Measurements from ENCODE around the gene ANXA6. TPM values are rescaled to one million over a fixed set of nuclear protein-coding genes. Genes with fewer than 3 reads are reported as not detected.
A peak's percentile ranks its signal among the peaks of the same experiment; 100 is the strongest.

ANXA6 gene
- total and polyA plus RNA-seq, 8 donors: 37.0 to 70.8 (median 48.7) TPM

DNA sequence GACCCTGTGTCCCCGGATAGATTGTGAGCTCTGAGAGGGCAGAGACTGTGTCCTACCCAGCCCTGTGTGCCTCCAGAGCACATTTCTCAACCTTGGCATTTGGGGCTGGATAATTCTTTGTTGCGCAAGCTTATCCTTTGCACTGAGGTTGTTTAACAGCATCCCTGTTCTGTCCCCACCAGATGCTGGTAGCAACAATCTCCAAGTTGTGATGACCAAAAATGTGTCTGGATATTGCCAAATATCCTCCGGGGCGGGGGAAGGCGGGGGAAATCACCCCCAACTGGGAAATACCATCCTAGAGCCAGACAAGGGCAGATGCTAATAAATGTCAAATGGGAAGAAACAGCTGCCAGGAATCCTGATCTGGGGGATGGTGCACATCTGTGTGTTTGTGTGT lies 52.8 kb downstream of the ANXA6 start:
- DNase-seq (peak in 1 of 6 donors; percentile 29), FAIRE-seq (no peak), ATAC-seq (no peak)
- TF ChIP-seq, protein P1, sequence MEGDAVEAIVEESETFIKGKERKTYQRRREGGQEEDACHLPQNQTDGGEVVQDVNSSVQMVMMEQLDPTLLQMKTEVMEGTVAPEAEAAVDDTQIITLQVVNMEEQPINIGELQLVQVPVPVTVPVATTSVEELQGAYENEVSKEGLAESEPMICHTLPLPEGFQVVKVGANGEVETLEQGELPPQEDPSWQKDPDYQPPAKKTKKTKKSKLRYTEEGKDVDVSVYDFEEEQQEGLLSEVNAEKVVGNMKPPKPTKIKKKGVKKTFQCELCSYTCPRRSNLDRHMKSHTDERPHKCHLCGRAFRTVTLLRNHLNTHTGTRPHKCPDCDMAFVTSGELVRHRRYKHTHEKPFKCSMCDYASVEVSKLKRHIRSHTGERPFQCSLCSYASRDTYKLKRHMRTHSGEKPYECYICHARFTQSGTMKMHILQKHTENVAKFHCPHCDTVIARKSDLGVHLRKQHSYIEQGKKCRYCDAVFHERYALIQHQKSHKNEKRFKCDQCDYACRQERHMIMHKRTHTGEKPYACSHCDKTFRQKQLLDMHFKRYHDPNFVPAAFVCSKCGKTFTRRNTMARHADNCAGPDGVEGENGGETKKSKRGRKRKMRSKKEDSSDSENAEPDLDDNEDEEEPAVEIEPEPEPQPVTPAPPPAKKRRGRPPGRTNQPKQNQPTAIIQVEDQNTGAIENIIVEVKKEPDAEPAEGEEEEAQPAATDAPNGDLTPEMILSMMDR (IDR thresholded peaks at IDR 0.05): no peak
- Histone ChIP-seq H3K27ac (no peak overlapping the region), H3K36me3 (no peaks in the 10 kb centered on the region), H3K9me3 (no peaks in the 10 kb centered on the region), H3K4me1 (peaks cover 50 to 64% (median 60%) of the 10 kb centered on the region in 3 donors), H3K27me3 (no peaks in the 10 kb centered on the region), H3K4me3 (no peak overlapping the region)
- intact Hi-C loops (cut with DNase I): no loop called here
- WGBS, 2 donors: 75% methylated on average over 5 of the region's 5 CpGs

DNA sequence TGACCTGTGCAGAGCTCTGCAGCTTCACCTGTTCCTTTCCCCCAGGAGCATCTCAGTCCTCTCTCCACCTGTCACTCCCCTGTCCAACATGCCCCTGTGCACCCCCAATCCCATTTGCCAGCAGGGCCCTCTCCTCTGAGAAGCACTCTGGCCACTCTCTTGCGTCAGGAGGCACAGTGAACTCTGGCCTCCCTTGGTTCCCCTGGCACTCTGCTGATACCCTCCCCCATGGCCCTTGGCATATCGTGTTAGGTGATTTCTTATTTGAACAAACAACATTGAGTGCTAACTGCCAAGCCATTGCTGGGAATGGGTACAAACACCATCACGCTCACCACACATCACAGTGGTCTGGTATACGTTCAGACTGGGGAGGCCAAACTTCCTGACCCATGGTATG lies 55.8 kb downstream of the ANXA6 start:
- DNase-seq (peak in 4 of 6 donors; percentile 75 to 89 (median 81)), ATAC-seq (peak; percentile 81 to 87 (median 84)), FAIRE-seq (no peak)
- intact Hi-C loops (cut with DNase I): no loop called here
- no peak overlapping the region for H3K4me3 ChIP-seq
- no peaks in the 10 kb centered on the region for H3K27me3 ChIP-seq
- no peaks in the 10 kb centered on the region for H3K9me3 ChIP-seq
- 33 to 40% methylated on average over 4 of the region's 4 CpGs for WGBS, 2 donors
- no peaks in the 10 kb centered on the region for H3K36me3 ChIP-seq
- peak overlapping the region; percentile 44 to 80 (median 67) for H3K27ac ChIP-seq
- TF ChIP-seq, protein P1 (IDR thresholded peaks at IDR 0.05): no peak
- peaks cover 32 to 62% (median 46%) of the 10 kb centered on the region in 3 donors for H3K4me1 ChIP-seq

DNA sequence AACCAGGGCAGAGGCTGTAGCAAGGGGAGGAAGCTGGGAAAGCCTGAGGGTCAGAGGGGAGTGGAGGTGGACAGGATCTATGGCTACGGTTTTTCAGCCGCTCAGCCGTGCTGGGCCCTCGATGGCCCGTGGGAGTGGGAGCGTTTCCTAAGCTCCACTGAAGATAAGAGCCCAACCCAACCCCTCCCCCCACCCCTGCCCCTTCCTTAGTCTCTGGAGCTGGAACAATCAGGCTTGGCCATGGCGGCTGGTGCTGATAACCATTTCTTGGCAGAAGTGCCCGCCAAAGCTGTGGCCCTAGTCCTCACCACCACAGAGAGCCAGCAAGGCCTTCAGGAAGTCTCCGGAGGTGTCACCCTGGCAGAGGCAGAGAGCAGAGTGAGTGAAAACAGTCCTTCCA lies 56.4 kb downstream of the ANXA6 start:
- Histone ChIP-seq H3K36me3 (no peaks in the 10 kb centered on the region), H3K4me1 (peaks cover 30 to 60% (median 43%) of the 10 kb centered on the region in 3 donors), H3K4me3 (no peak overlapping the region), H3K27me3 (no peaks in the 10 kb centered on the region), H3K9me3 (no peaks in the 10 kb centered on the region), H3K27ac (peak overlapping the region; percentile 44 to 80 (median 67))
- intact Hi-C loops (cut with DNase I): no loop called here
- peak in 5 of 6 donors; percentile 65 to 86 (median 77) for DNase-seq
- 39 to 42% methylated on average over 8 to 9 of the region's 9 CpGs for WGBS, 2 donors
- no peak for FAIRE-seq
- peak; percentile 67 to 82 (median 78) for ATAC-seq
- TF ChIP-seq, protein P1 (IDR thresholded peaks at IDR 0.05): no peak

DNA sequence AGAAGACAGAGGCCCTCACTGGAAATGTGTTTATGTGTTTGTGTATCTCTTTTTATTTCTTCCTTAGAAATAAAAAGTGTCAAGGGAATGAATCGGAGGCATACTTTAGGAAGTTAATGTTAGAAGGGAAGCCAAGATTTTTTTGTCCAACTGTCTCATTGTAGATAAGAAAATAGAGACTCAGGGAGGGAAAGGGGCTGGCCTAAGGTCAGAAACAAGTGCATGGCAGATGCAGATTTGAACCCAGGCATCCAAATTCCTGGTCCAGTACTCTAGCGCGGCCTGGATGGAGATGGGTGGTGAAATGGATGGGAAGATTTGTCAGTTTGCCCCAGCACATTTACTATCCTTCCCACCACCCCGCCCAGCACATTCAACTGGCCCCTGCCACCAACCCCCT lies 56.9 kb downstream of the ANXA6 start:
- H3K4me3 ChIP-seq: no peak overlapping the region
- H3K36me3 ChIP-seq: no peaks in the 10 kb centered on the region
- peak overlapping the region in 3 of 4 donors; percentile 44 to 80 (median 69) for H3K27ac ChIP-seq
- intact Hi-C loops (cut with DNase I): no loop called here
- WGBS, 2 donors: 77 to 79% methylated on average over 4 of the region's 4 CpGs
- DNase-seq (no peak), FAIRE-seq (no peak), ATAC-seq (no peak)
- no peaks in the 10 kb centered on the region for H3K9me3 ChIP-seq
- H3K4me1 ChIP-seq: peaks cover 31 to 60% (median 45%) of the 10 kb centered on the region in 3 donors
- TF ChIP-seq, protein P1 (IDR thresholded peaks at IDR 0.05): no peak
- H3K27me3 ChIP-seq: no peaks in the 10 kb centered on the region

DNA sequence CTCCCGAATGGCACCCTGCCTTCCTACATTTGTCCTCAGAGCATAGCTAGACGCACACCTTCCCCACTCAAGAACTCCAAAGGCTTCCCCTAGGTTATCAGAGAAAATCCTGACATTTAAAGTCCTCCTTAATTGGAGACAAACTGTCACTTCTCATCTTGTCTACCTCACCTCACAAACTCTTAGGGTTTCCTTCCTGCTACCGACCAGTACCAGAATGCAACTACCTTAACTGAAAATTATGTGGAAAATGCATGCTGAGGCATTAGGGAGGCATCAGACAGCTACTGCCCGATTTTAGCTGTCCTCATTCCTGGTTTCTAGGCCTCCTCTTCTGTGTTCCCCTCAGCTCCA lies 58.8 kb downstream of the ANXA6 start:
- H3K4me1 ChIP-seq: peaks cover 49 to 78% (median 62%) of the 10 kb centered on the region in 3 donors
- intact Hi-C loops (cut with DNase I): no loop called here
- no peaks in the 10 kb centered on the region for H3K27me3 ChIP-seq
- DNase-seq (no peak), FAIRE-seq (no peak), ATAC-seq (no peak)
- no peak overlapping the region for H3K4me3 ChIP-seq
- no peaks in the 10 kb centered on the region for H3K9me3 ChIP-seq
- H3K27ac ChIP-seq: peak overlapping the region in 2 of 4 donors; percentile 69 to 80
- WGBS, 2 donors: 77 to 80% methylated on average over 4 of the region's 4 CpGs
- H3K36me3 ChIP-seq: no peaks in the 10 kb centered on the region
- TF ChIP-seq, protein P1 (IDR thresholded peaks at IDR 0.05): no peak

Measured in pancreas (tissue), 10 donors.